Progenitor cell of endocrine pancreas (in vitro differentiated cells): ENCODE measurements around the gene KCNIP1. TPM values are rescaled to one million over a fixed set of nuclear protein-coding genes. Genes with fewer than 3 reads are reported as not detected.

Experiments
- DNase-seq: peaks from one replicate; pipeline ENCODE4 v3.0.0; 2021; ENCODE audit warnings: low spot score; ENCODE audit not compliant: unreplicated experiment
- H3K27ac Mint-ChIP-seq: 2 replicates; pipeline ENCODE4 v1.8.0; 2021; ENCODE audit warnings: mild to moderate bottlenecking, moderate library complexity, mixed read lengths
- H3K27me3 Mint-ChIP-seq: 2 replicates; pipeline ENCODE4 v1.8.0; 2021; ENCODE audit warnings: mixed read lengths
- H3K36me3 Mint-ChIP-seq: 2 replicates; pipeline ENCODE4 v1.8.0; 2022; ENCODE audit warnings: mixed read lengths; ENCODE audit not compliant: insufficient read depth
- H3K4me1 Mint-ChIP-seq: 2 replicates; pipeline ENCODE4 v1.8.0; 2021; ENCODE audit warnings: low read depth, mixed read lengths
- H3K4me3 Mint-ChIP-seq: 2 replicates; pipeline ENCODE4 v1.8.0; 2021; ENCODE audit warnings: low read depth, mild to moderate bottlenecking, moderate library complexity, mixed read lengths
- H3K9me3 Mint-ChIP-seq: 2 replicates; pipeline ENCODE4 v1.8.0; 2021; ENCODE audit warnings: low read depth, mixed read lengths
- total RNA-seq: library from RNA; stranded (reverse); gene quantifications from 2 replicates; pipeline ENCODE4 v1.2.1, GENCODE V29; 2021
- TF ChIP-seq, protein P1 (sequence below): fragments of 200-600 bp; sonication (generic); IDR thresholded peaks from one replicate; pipeline ENCODE4 v1.5.0; 2021; ENCODE audit warnings: antibody characterized with exemption, mild to moderate bottlenecking; ENCODE audit not compliant: unreplicated experiment

KCNIP1 gene
- total RNA-seq, 1 donor from 2014 or later = 18.2 TPM

DNA sequence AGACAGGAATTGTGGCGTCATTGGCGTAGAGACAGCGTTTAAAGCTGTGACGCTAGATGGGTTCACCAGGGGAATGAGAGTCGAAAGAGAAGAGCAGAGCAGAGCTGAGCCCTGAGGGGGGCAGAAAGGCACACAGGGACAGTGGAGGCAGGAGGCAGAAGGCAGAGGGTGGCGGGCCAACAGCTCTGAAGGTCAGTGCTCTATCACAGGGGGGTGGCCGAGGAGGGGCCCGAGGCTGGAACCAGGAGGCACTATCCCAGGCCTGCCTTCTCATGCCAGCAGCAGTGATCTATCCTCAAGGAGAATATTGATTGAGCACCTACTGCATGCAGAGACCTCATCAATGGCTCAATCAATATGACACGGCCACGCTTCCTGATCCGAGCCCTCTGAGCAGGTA is 132.4 kb downstream of the KCNIP1 start:
- Mint-ChIP-seq H3K27me3 (peaks cover 20% of the 10 kb centered on the region), H3K9me3 (no peaks in the 10 kb centered on the region), H3K36me3 (no peaks in the 10 kb centered on the region), H3K4me1 (peaks cover 10% of the 10 kb centered on the region), H3K27ac (no peak overlapping the region), H3K4me3 (no peak overlapping the region)
- no peak for DNase-seq
- TF ChIP-seq, protein P1, sequence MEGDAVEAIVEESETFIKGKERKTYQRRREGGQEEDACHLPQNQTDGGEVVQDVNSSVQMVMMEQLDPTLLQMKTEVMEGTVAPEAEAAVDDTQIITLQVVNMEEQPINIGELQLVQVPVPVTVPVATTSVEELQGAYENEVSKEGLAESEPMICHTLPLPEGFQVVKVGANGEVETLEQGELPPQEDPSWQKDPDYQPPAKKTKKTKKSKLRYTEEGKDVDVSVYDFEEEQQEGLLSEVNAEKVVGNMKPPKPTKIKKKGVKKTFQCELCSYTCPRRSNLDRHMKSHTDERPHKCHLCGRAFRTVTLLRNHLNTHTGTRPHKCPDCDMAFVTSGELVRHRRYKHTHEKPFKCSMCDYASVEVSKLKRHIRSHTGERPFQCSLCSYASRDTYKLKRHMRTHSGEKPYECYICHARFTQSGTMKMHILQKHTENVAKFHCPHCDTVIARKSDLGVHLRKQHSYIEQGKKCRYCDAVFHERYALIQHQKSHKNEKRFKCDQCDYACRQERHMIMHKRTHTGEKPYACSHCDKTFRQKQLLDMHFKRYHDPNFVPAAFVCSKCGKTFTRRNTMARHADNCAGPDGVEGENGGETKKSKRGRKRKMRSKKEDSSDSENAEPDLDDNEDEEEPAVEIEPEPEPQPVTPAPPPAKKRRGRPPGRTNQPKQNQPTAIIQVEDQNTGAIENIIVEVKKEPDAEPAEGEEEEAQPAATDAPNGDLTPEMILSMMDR = no peak

DNA sequence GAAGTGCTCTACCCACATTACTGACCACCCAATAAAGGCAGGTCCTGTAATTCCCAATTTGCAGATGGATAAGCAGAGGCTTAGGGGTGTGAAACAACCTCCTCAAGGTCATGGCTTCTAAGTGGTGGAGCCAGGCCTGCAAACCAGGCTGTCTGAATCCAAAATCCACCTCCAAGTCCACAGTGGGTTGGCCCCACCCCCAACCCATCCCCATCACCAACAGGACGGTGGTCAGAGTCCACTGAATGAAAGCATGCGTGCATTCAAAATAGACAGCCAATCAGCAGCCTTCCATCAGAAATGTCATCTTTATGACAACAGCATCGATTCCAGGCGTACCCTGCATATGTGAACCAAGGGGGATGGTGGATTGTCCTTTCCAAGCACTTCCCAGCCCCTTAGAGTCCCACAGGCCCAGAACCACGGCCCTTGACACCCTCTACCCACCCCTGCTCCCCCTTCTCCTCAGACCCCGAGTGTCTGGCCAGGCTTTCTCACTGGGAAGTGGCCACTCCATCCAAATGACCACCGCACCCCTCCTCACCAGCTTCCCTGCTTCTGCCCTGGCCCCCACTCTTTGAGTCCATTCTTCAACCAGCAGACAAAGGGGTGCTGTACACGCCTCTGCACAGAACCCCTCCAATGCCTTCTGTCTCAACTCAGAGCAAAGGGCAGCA is 133.1 kb downstream of the KCNIP1 start:
- H3K4me1 Mint-ChIP-seq = peaks cover 9% of the 10 kb centered on the region

DNA sequence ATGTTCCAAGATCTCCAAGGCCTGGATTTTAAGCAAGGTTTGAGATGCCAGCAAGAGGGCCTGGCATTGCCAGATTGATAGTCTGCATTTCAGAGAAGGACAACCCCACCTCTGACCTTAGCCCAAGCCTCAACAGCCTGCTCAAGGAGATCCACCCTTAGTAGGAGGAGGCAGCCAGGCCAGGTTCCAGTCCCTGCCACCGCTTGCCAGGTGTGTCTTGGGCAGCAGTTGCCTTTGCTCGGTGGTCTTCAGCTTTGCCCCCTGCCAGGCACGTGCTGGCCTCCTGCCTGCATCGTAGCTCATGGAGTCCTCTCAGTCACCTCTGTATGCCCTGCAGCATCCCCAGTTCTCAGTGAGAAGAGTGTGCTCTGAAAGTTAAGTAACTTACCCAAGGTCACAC is 134.2 kb downstream of the KCNIP1 start:
- Mint-ChIP-seq H3K4me3 (no peak overlapping the region), H3K27me3 (peaks cover 14% of the 10 kb centered on the region), H3K4me1 (peaks cover 9% of the 10 kb centered on the region), H3K27ac (no peak overlapping the region), H3K36me3 (no peaks in the 10 kb centered on the region), H3K9me3 (no peaks in the 10 kb centered on the region)
- no peak for DNase-seq
- TF ChIP-seq, protein P1 = no peak

More for the DNA sequence above, 133.1 kb downstream of the KCNIP1 start:
- no peak for DNase-seq
- peaks cover 19% of the 10 kb centered on the region for H3K27me3 Mint-ChIP-seq
- TF ChIP-seq, protein P1 = no peak
- H3K4me3 Mint-ChIP-seq = no peak overlapping the region
- H3K36me3 Mint-ChIP-seq = no peaks in the 10 kb centered on the region
- no peak overlapping the region for H3K27ac Mint-ChIP-seq
- H3K9me3 Mint-ChIP-seq = no peaks in the 10 kb centered on the region

DNA sequence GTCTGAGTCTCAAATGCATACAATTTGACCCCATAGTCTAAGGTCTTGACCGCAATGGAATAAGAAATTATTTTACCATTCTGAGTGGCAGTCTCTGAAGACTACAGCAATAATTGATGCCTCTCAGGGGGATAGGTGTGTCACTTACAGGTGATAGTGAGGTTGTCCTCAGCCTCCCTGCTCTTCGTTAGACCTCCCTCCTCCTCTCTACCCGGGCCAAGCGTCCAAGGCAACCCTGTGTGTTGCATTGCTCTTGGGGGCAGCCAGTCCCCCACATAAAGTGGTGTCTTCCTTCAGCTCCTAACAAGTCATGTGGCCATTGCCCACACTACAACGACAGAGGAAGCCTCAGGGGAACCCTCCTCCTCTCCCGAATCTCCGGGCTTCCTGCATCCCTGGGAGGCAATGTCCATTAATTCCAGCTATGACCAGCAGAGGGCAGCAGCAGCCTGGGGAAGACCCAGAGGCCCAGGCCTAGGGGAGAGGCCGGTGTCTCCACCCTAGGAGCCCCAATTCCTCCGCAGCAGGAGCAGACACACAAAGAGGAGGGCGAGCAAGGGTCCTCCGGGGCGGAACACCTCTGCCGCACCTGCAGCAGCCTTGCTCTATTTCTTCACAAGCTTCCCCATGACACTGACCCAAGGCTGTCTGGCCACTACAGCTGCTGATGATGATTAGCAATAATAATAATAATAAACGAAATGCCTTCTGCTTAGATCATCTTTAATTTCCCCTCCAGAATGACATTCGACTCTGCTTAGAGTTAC is 134.8 kb downstream of the KCNIP1 start:
- peaks cover 5% of the 10 kb centered on the region for H3K4me1 Mint-ChIP-seq
- TF ChIP-seq, protein P1 = peak; percentile 88
- H3K27me3 Mint-ChIP-seq = peaks cover 14% of the 10 kb centered on the region
- no peaks in the 10 kb centered on the region for H3K9me3 Mint-ChIP-seq
- H3K27ac Mint-ChIP-seq = no peak overlapping the region
- H3K36me3 Mint-ChIP-seq = no peaks in the 10 kb centered on the region
- no peak overlapping the region for H3K4me3 Mint-ChIP-seq
- peak; percentile 83 for DNase-seq

DNA sequence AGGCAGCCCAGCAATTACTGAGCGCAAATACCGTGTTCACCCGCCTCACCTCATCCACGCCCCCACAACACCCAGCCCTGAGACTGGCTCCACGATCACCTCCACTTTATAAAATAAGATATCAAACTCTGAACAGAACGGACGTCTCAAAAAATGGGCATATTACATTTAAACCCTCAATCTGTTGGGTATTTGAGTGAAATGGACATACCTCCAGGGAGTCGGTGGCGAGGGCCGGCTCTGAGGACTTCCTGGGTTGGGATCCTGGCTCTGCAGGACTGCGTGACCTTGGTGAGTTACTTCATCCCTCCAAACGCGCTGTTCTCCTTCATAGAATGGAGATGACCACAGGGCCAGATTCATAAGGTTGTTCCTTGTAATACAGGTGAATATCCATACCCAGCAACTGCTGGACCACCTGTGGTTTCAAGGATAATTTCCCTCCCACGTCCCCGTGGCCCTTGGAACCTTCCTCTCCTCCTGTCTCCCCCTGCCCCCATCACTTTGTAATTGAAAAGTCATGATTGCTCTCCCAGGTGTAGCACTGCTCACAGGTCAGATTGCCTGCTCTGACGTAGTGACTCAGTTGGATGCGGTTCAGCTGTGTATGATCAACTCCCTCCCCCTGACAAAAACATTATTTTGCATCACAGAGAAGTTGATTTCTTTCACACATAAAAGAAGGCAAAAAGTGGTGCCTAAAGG is 135.6 kb downstream of the KCNIP1 start:
- DNase-seq = no peak
- Mint-ChIP-seq H3K9me3 (no peaks in the 10 kb centered on the region), H3K4me3 (no peak overlapping the region), H3K4me1 (no peaks in the 10 kb centered on the region), H3K36me3 (no peaks in the 10 kb centered on the region), H3K27me3 (peaks cover 14% of the 10 kb centered on the region), H3K27ac (no peak overlapping the region)
- TF ChIP-seq, protein P1 = no peak
